NB4 (cell line): ENCODE measurements around the gene ZSCAN20.

Source experiments
- CTCF ChIP-seq: IDR thresholded peaks from one replicate; pipeline ENCODE4 v1.5.1; 2012; ENCODE audit warnings: low read depth, low read length
- MAX ChIP-seq: IDR thresholded peaks from 2 replicates; pipeline ENCODE4 v1.6.1; 2011; ENCODE audit warnings: low read depth, low read length
- MYC ChIP-seq: IDR thresholded peaks from 2 replicates; pipeline ENCODE4 v1.6.1; 2011; ENCODE audit warnings: low read depth, low read length
- POLR2A ChIP-seq: IDR thresholded peaks from 2 replicates; pipeline ENCODE4 v1.6.1; 2011; ENCODE audit warnings: mild to moderate bottlenecking; ENCODE audit not compliant: insufficient read length; ENCODE audit errors: extremely low read depth

GRCh38 chr1:33503506-33503905 is 31.1 kb downstream of the ZSCAN20 start:
- TF ChIP-seq MAX = no peak
- TF ChIP-seq CTCF = no peak
- TF ChIP-seq POLR2A = no peak
- no peak for TF ChIP-seq MYC
